IMR-90 (cell line): Measurements from ENCODE around the gene SLIT3. TPM values are rescaled to one million over a fixed set of nuclear protein-coding genes. Genes with fewer than 3 reads are reported as not detected.

Source experiments
- ATAC-seq: fragments of 200-7000 bp; cut with Tn5 transposase; 2 replicates; pipeline ENCODE4 v1.9.1; 2020; ENCODE audit warnings: low read depth, mild to moderate bottlenecking, moderate library complexity
- BruUV-seq: library from RNA; stranded (reverse); fragments of 400-500 nt; replicated peaks from 2 replicates; lab custom pipeline; 2021; lab: Mats Ljungman, UMichigan
- CTCF ChIA-PET: fragments of 300-600 bp; formaldehyde crosslinking; extraction: SDS; loops from one replicate; lab custom pipeline; 2021; ENCODE audit warnings: antibody characterized with exemption; lab: Yijun Ruan, JAX
- POLR2A ChIA-PET: fragments of 300-600 bp; sonication (Branson Sonifier 250); formaldehyde crosslinking; loops from one replicate; lab custom pipeline; 2022; ENCODE audit warnings: antibody characterized with exemption; ENCODE audit not compliant: unreplicated experiment; lab: Charles Lee
- DNase-seq: peaks from one replicate; pipeline ENCODE4 v3.0.0; 2013
- H2AFZ ChIP-seq: replicated peaks from 2 replicates; pipeline ENCODE3; 2013; ENCODE audit warnings: low read length, mild to moderate bottlenecking; ENCODE audit not compliant: poor library complexity
- H2AK5ac ChIP-seq: 2 replicates; pipeline ENCODE4 v1.6.1; 2013; ENCODE audit warnings: low read depth, low read length, inconsistent platforms
- H2AK9ac ChIP-seq: replicated peaks from 2 replicates; pipeline ENCODE3; 2013; ENCODE audit warnings: mild to moderate bottlenecking, low read depth, low read length, moderate library complexity; ENCODE audit not compliant: poor library complexity
- H2BK120ac ChIP-seq: 2 replicates; pipeline ENCODE4 v1.6.1; 2013; ENCODE audit warnings: low read depth, low read length, inconsistent platforms
- H2BK15ac ChIP-seq: 3 replicates; pipeline ENCODE4 v1.6.1; 2013; ENCODE audit warnings: low read depth, low read length, inconsistent platforms
- H2BK20ac ChIP-seq: 2 replicates; pipeline ENCODE4 v1.6.1; 2013; ENCODE audit warnings: low read depth, mild to moderate bottlenecking, inconsistent platforms, low read length, moderate library complexity
- H2BK5ac ChIP-seq: 2 replicates; pipeline ENCODE4 v1.6.1; 2013; ENCODE audit warnings: mild to moderate bottlenecking, low read depth, low read length, inconsistent platforms; ENCODE audit not compliant: poor library complexity, severe bottlenecking
- H3K14ac ChIP-seq: replicated peaks from 2 replicates; pipeline ENCODE4 v1.6.1; 2013; ENCODE audit warnings: low read depth, low read length, inconsistent platforms
- H3K18ac ChIP-seq: 2 replicates; pipeline ENCODE4 v1.6.1; 2013; ENCODE audit warnings: low read depth, low read length, control low read depth
- H3K23ac ChIP-seq: 2 replicates; pipeline ENCODE4 v1.6.1; 2013; ENCODE audit warnings: low read depth, low read length, inconsistent platforms
- H3K27ac ChIP-seq: 2 replicates; pipeline ENCODE4 v1.5.1; 2013; ENCODE audit warnings: mild to moderate bottlenecking, control low read depth, low read length; ENCODE audit not compliant: insufficient read depth
- H3K27me3 ChIP-seq: 2 replicates; pipeline ENCODE4 v1.6.1; 2013; ENCODE audit warnings: low read length; ENCODE audit not compliant: control insufficient read depth, insufficient read depth
- H3K36me3 ChIP-seq: 2 replicates; pipeline ENCODE4 v1.6.1; 2013; ENCODE audit warnings: low read length, mixed read lengths; ENCODE audit not compliant: control insufficient read depth, insufficient read depth
- H3K4ac ChIP-seq: 2 replicates; pipeline ENCODE4 v1.6.1; 2013; ENCODE audit warnings: low read depth, low read length, inconsistent platforms
- H3K4me1 ChIP-seq: 2 replicates; pipeline ENCODE4 v1.6.1; 2013; ENCODE audit warnings: low read length, mixed read lengths; ENCODE audit not compliant: control insufficient read depth, insufficient read depth
- H3K4me2 ChIP-seq: 2 replicates; pipeline ENCODE4 v1.6.1; 2013; ENCODE audit warnings: low read depth, mild to moderate bottlenecking, control low read depth, low read length, moderate library complexity
- H3K4me3 ChIP-seq: 2 replicates; pipeline ENCODE4 v1.5.1; 2013; ENCODE audit warnings: low read depth, mild to moderate bottlenecking, control low read depth, low read length, moderate library complexity; ENCODE audit not compliant: insufficient read depth
- H3K56ac ChIP-seq: 2 replicates; pipeline ENCODE4 v1.6.1; 2013; ENCODE audit warnings: low read length, inconsistent platforms; ENCODE audit not compliant: insufficient read depth; ENCODE audit errors: extremely low read depth
- H3K79me1 ChIP-seq, 2 experiments: 2 replicates each; pipeline ENCODE4 v1.6.1; 2013; ENCODE audit warnings: low read length in 2 of 2, inconsistent platforms in 1 of 2, low read depth in 1 of 2
- H3K9ac ChIP-seq: 2 replicates; pipeline ENCODE4 v1.6.1; 2013; ENCODE audit warnings: low read depth, low read length, control low read depth
- H3K9me1 ChIP-seq: 2 replicates; pipeline ENCODE4 v1.6.1; 2013; ENCODE audit warnings: low read length, inconsistent platforms; ENCODE audit not compliant: insufficient read depth
- H3K9me3 ChIP-seq: 2 replicates; pipeline ENCODE4 v1.6.1; 2013; ENCODE audit warnings: low read length; ENCODE audit not compliant: control insufficient read depth, insufficient read depth
- H4K20me1 ChIP-seq: 2 replicates; pipeline ENCODE4 v1.6.1; 2013; ENCODE audit warnings: low read length, inconsistent platforms; ENCODE audit not compliant: insufficient read depth
- H4K5ac ChIP-seq: 2 replicates; pipeline ENCODE4 v1.6.1; 2013; ENCODE audit warnings: mild to moderate bottlenecking, low read depth, low read length, control low read depth
- H4K8ac ChIP-seq, 2 experiments: 2 replicates each; pipeline ENCODE4 v1.6.1; 2013; ENCODE audit warnings: low read depth in 2 of 2, low read length in 2 of 2, control low read depth in 1 of 2, inconsistent platforms in 1 of 2
- H4K91ac ChIP-seq: 2 replicates; pipeline ENCODE4 v1.6.1; 2013; ENCODE audit warnings: low read depth, low read length, inconsistent platforms; ENCODE audit not compliant: insufficient read depth
- BHLHE40 ChIP-seq: fragments of 150-350 bp; IDR thresholded peaks from 2 replicates; pipeline ENCODE4 v1.6.1; 2016; ENCODE audit warnings: mild to moderate bottlenecking, low read depth, low read length
- CEBPB ChIP-seq: IDR thresholded peaks from 2 replicates; pipeline ENCODE4 v1.6.1; 2012; ENCODE audit warnings: low read depth, low read length, improper control_type of control experiment
- CHD1 ChIP-seq: IDR thresholded peaks from 2 replicates; pipeline ENCODE4 v1.6.1; 2012; ENCODE audit warnings: low read depth, low read length, improper control_type of control experiment
- FOS ChIP-seq: fragments of 150-350 bp; IDR thresholded peaks from 2 replicates; pipeline ENCODE4 v1.6.1; 2016; ENCODE audit warnings: low read depth, low read length
- MAFK ChIP-seq: IDR thresholded peaks from 2 replicates; pipeline ENCODE4 v1.6.1; 2012; ENCODE audit warnings: low read depth, low read length, improper control_type of control experiment
- MAZ ChIP-seq: IDR thresholded peaks from 2 replicates; pipeline ENCODE4 v1.6.1; 2012; ENCODE audit warnings: low read depth, mild to moderate bottlenecking, low read length, improper control_type of control experiment, moderate library complexity, borderline replicate concordance
- NFE2L2 ChIP-seq: fragments of 150-350 bp; IDR thresholded peaks from 2 replicates; pipeline ENCODE4 v1.6.1; 2016; ENCODE audit warnings: low read depth, mild to moderate bottlenecking, low read length
- POLR2A ChIP-seq: IDR thresholded peaks from 2 replicates; pipeline ENCODE4 v1.6.1; 2012; ENCODE audit warnings: mild to moderate bottlenecking, low read depth, low read length
- RAD21 ChIP-seq: IDR thresholded peaks from 2 replicates; pipeline ENCODE4 v1.6.1; 2012; ENCODE audit warnings: low read length, improper control_type of control experiment
- RCOR1 ChIP-seq: IDR thresholded peaks from 2 replicates; pipeline ENCODE4 v1.6.1; 2012; ENCODE audit warnings: mild to moderate bottlenecking, low read length, improper control_type of control experiment; ENCODE audit not compliant: insufficient replicate concordance
- RFX5 ChIP-seq: IDR thresholded peaks from 2 replicates; pipeline ENCODE4 v1.8.0; 2012; ENCODE audit warnings: low read depth, mild to moderate bottlenecking, low read length, moderate library complexity
- SMC3 ChIP-seq: fragments of 150-350 bp; IDR thresholded peaks from 2 replicates; pipeline ENCODE4 v1.6.1; 2016; ENCODE audit warnings: low read depth, mild to moderate bottlenecking, antibody characterized with exemption, low read length, moderate library complexity
- USF2 ChIP-seq: fragments of 150-350 bp; IDR thresholded peaks from 2 replicates; pipeline ENCODE4 v1.6.1; 2017; ENCODE audit warnings: mild to moderate bottlenecking, antibody characterized with exemption, low read length, low read depth
- WGBS, 2 experiments: methylation state at CpG; one replicate each; pipeline versions ENCODE4 v1.1.5 to v1.1.7; 2013; ENCODE audit warnings: missing lambda C conversion rate in 2 of 2; ENCODE audit not compliant: insufficient read length in 1 of 2; ENCODE audit errors: extremely low coverage in 2 of 2; 5-methylcytosine and 5-hydroxymethylcytosine counted together
- dilution Hi-C: fragments of 300-500 bp; cut with HindIII; formaldehyde crosslinking; loops from one replicate; pipeline ENCODE4 v1.14.3; 2018; ENCODE audit warnings: low sequenced_read_pairs; ENCODE audit not compliant: unreplicated experiment
- in situ Hi-C: fragments of 300-500 bp; cut with MboI; formaldehyde crosslinking; loops from 3 replicates; pipeline ENCODE4 v1.14.3; 2019; ENCODE audit warnings: low sequenced_read_pairs, inconsistent platforms, mixed read lengths
- intact Hi-C: fragments of 100-400 bp; cut with micrococcal nuclease; formaldehyde crosslinking; loops from 2 replicates; pipeline ENCODE4 v1.10.0; 2022
- polyA plus RNA-seq, 3 experiments: library from polyadenylated mRNA; depleted of rRNA; stranded (reverse); fragments of >200 nt; gene quantifications; 2 replicates each; pipeline ENCODE4 v1.2.3, GENCODE V29; 2012; ENCODE audit warnings: low replicate concordance in 1 of 3
- total RNA-seq: library from RNA; depleted of rRNA; stranded (reverse); fragments of >200 nt; gene quantifications from 2 replicates; pipeline ENCODE4 v1.2.3, GENCODE V29; 2012
- TF ChIP-seq, protein P1 (sequence below): conservative IDR thresholded peaks from 2 replicates; pipeline ENCODE4 v1.5.1; 2012; ENCODE audit warnings: mild to moderate bottlenecking, low read depth, low read length, improper control_type of control experiment
- TF ChIP-seq, protein P2 (sequence below): fragments of 150-350 bp; IDR thresholded peaks from 2 replicates; pipeline ENCODE4 v1.6.1; 2016; ENCODE audit warnings: low read depth, mild to moderate bottlenecking, low read length, moderate library complexity, borderline replicate concordance

The SLIT3 gene
- total and polyA plus RNA-seq, 2 of the 4 experiments (the other 2 are of a cell fraction), result 0.18 to 0.50 TPM

DNA sequence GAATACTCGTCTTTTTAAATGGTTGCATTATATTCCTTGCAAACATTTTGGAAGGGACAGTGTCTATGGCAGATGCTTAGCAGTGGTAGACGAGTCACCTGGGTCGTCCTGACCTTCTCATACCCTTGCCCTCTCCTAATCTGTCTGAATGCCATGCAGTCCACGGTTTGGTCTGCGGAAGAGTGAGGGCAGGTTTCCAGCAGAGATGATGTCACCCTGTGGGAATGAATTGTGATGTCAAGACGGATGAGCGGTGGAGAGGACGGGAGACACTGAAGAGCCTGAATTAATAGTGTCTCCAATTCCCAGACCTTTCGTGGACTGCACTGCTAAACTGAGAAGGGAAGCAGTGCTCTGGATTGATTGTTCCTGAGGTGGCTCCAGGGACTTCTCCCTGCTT is 392.7 kb downstream of the SLIT3 start:
- no peaks in the 10 kb centered on the region for H3K79me1 ChIP-seq
- DNase-seq (no peak), ATAC-seq (no peak)
- H3K4me3 ChIP-seq, result no peak overlapping the region
- no peaks in the 10 kb centered on the region for H3K9me1 ChIP-seq
- H2AK5ac ChIP-seq, result no peak overlapping the region
- peak overlapping the region; percentile 6 for H2AK9ac ChIP-seq
- in situ Hi-C loops (no loop called here), intact Hi-C loops (no loop called here), dilution Hi-C loops (no loop called here)
- WGBS, 2 experiments, result 67% methylated on average over 1 of the region's 9 CpGs; no CpG with 5 or more reads in 1 of the 2 experiments
- H2BK15ac ChIP-seq, result no peak overlapping the region
- H4K20me1 ChIP-seq, result no peaks in the 10 kb centered on the region
- no peak overlapping the region for H3K4ac ChIP-seq
- H4K5ac ChIP-seq, result no peak overlapping the region
- H3K4me1 ChIP-seq, result no peaks in the 10 kb centered on the region
- H3K14ac ChIP-seq, result no peak overlapping the region
- H3K36me3 ChIP-seq, result no peaks in the 10 kb centered on the region
- no peak overlapping the region for H3K18ac ChIP-seq
- no peak overlapping the region for H2BK20ac ChIP-seq
- no peak overlapping the region for H4K91ac ChIP-seq
- TF ChIP-seq, protein P1, sequence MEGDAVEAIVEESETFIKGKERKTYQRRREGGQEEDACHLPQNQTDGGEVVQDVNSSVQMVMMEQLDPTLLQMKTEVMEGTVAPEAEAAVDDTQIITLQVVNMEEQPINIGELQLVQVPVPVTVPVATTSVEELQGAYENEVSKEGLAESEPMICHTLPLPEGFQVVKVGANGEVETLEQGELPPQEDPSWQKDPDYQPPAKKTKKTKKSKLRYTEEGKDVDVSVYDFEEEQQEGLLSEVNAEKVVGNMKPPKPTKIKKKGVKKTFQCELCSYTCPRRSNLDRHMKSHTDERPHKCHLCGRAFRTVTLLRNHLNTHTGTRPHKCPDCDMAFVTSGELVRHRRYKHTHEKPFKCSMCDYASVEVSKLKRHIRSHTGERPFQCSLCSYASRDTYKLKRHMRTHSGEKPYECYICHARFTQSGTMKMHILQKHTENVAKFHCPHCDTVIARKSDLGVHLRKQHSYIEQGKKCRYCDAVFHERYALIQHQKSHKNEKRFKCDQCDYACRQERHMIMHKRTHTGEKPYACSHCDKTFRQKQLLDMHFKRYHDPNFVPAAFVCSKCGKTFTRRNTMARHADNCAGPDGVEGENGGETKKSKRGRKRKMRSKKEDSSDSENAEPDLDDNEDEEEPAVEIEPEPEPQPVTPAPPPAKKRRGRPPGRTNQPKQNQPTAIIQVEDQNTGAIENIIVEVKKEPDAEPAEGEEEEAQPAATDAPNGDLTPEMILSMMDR, result no peak
- TF ChIP-seq BHLHE40 (no peak), POLR2A (no peak), USF2 (no peak), FOS (no peak), CHD1 (no peak), SMC3 (no peak), NFE2L2 (no peak), RCOR1 (no peak), RAD21 (no peak), MAZ (no peak), CEBPB (no peak), MAFK (no peak), RFX5 (no peak)
- TF ChIP-seq, protein P2, sequence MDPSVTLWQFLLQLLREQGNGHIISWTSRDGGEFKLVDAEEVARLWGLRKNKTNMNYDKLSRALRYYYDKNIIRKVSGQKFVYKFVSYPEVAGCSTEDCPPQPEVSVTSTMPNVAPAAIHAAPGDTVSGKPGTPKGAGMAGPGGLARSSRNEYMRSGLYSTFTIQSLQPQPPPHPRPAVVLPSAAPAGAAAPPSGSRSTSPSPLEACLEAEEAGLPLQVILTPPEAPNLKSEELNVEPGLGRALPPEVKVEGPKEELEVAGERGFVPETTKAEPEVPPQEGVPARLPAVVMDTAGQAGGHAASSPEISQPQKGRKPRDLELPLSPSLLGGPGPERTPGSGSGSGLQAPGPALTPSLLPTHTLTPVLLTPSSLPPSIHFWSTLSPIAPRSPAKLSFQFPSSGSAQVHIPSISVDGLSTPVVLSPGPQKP, result no peak
- ChIA-PET POLR2A (no interaction called here), CTCF (no interaction called here)
- no peak overlapping the region for H4K8ac ChIP-seq
- H3K9me3 ChIP-seq, result no peaks in the 10 kb centered on the region
- no TSS peak for BruUV-seq
- H3K56ac ChIP-seq, result no peak overlapping the region
- H3K23ac ChIP-seq, result no peak overlapping the region
- H2AFZ ChIP-seq, result peak overlapping the region; percentile 37
- no peaks in the 10 kb centered on the region for H3K27me3 ChIP-seq
- H2BK5ac ChIP-seq, result no peak overlapping the region
- H2BK120ac ChIP-seq, result no peak overlapping the region
- H3K9ac ChIP-seq, result no peak overlapping the region
- H3K27ac ChIP-seq, result no peak overlapping the region
- H3K4me2 ChIP-seq, result no peak overlapping the region
